Measurements from ENCODE around the gene OR6N2.

OR6N2 gene

DNA sequence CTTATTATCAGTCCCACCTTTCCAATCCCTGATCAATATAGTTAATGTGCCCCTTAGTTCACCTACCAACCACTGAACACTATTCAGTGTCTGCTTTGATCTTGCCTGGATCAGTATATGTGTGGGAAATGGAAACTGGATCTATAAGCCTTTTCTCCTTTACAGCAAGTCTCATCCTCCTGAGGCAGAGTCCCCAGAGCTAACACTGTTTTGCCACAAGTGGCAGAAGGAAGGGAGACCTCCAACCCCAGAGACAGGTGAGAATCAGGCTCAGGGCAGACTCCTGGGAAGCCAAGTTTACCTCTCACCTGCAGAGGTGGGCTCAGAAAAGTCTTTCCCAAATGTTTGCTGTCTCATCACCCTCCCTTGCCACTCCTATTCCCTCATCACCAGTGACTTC is at the start of gene OR6N2:
Gene OR6N2, minus strand, starts transcription at position 101 of the 400 bp plus-strand sequence. CDS start 3,569 bp downstream, outside the sequence.
- Histone ChIP-seq H3K9ac (ENCODE audit: low read length) (no peak within 1 kb of the TSS), H3K36me3 (ENCODE audit: control insufficient read depth, insufficient read depth, low read length) (no peaks in the 10 kb centered on the region), H3K4me1 (ENCODE audit: control insufficient read depth, insufficient read depth, low read length) (no peaks in the 10 kb centered on the region), H3K27me3 (ENCODE audit: control insufficient read depth, insufficient read depth, low read length) (no peaks in the 10 kb centered on the region), H3K27ac (ENCODE audit: low read depth, low read length) (no peak within 1 kb of the TSS), H3K4me3 (ENCODE audit: low read depth, low read length) (no peak within 1 kb of the TSS), H3K9me3 (ENCODE audit: control insufficient read depth, insufficient read depth, low read depth, low read length) (no peaks in the 10 kb centered on the region)

GRCh38 chr1:158830074-158830677 is 49.2 kb upstream of the OR6N2 start:
- Histone ChIP-seq H3K27ac (ENCODE audit: low read depth, low read length) (no peak overlapping the region), H3K4me3 (ENCODE audit: low read depth, low read length) (no peak overlapping the region), H3K9ac (ENCODE audit: low read length) (no peak overlapping the region), H3K27me3 (ENCODE audit: control insufficient read depth, insufficient read depth, low read length) (no peaks in the 10 kb centered on the region), H3K36me3 (ENCODE audit: control insufficient read depth, insufficient read depth, low read length) (no peaks in the 10 kb centered on the region), H3K4me1 (ENCODE audit: control insufficient read depth, insufficient read depth, low read length) (no peaks in the 10 kb centered on the region), H3K9me3 (ENCODE audit: control insufficient read depth, insufficient read depth, low read depth, low read length) (peaks cover 17% of the 10 kb centered on the region)

DNA sequence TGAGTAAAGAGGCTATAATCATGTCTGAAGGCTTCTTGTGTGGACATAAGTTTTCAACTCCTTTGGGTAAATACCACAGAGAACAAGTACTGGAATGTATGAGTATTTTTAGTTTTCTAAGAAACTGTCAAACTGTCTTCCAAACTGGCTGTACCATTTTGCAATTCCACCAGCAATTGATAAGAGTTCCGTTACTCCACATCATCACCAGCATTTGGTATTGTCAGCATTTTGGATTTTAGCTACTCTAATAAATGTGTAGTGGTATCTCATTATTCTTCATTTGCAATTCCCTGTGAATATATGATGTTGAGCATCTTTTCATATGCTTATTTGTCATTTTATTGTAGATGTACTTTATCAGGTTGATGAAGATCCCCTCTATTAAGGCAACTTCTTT is 40.7 kb upstream of the OR6N2 start:
- no peaks in the 10 kb centered on the region for H3K9me3 ChIP-seq (ENCODE audit: control insufficient read depth, insufficient read depth, low read depth, low read length)
- H3K9ac ChIP-seq (ENCODE audit: low read length): no peak overlapping the region
- H3K27me3 ChIP-seq (ENCODE audit: control insufficient read depth, insufficient read depth, low read length): no peaks in the 10 kb centered on the region
- H3K27ac ChIP-seq (ENCODE audit: low read depth, low read length): no peak overlapping the region
- no peaks in the 10 kb centered on the region for H3K4me1 ChIP-seq (ENCODE audit: control insufficient read depth, insufficient read depth, low read length)
- H3K36me3 ChIP-seq (ENCODE audit: control insufficient read depth, insufficient read depth, low read length): no peaks in the 10 kb centered on the region
- no peak overlapping the region for H3K4me3 ChIP-seq (ENCODE audit: low read depth, low read length)

DNA sequence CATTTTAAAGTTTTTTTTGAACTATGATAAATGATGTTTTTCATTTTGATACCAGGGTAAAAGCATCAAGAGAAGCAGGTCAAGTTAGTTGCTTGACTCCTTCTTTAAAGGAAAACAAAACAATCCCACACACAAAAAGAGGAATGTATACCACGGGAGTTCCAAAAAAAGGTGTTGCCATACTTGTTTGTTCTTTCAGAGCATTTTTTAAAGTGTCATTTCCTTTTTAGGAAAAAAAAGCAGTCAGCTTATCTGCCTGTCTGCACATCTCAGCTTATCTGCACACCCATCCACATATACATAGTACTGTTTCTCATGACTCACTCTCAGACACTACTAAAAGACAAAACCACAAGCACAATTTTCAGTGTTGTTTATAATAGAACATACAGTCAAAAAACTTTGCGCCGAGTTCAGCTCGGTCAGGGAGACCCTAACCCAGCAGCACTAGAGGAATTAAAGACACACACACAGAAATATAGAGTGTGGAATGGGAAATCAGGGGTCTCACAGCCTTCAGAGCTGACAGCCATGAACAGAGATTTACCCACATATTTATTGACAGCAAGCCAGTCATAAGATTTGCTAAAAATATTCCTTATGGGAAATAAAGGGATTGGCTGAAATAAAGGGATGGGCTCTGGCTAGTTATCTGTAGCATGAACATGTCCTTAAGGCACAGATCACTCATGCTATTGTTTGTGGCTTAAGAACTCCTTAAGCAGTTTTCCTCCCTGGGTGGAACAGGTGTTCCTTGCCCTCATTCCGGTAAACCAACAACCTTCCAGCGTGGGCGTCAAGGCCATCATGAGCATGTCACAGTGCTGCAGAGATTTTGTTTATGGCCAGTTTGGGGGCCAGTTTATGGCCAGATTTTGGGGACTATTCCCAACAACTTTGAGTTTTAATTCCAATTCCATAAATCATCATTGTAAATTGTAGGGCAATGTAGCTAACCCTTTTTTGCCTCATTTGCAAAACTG is 38.7 kb upstream of the OR6N2 start:
- no peaks in the 10 kb centered on the region for H3K36me3 ChIP-seq (ENCODE audit: control insufficient read depth, insufficient read depth, low read length)
- H3K4me1 ChIP-seq (ENCODE audit: control insufficient read depth, insufficient read depth, low read length): no peaks in the 10 kb centered on the region
- no peak overlapping the region for H3K4me3 ChIP-seq (ENCODE audit: low read depth, low read length)
- H3K9me3 ChIP-seq (ENCODE audit: control insufficient read depth, insufficient read depth, low read depth, low read length): no peaks in the 10 kb centered on the region
- H3K27me3 ChIP-seq (ENCODE audit: control insufficient read depth, insufficient read depth, low read length): no peaks in the 10 kb centered on the region
- H3K9ac ChIP-seq (ENCODE audit: low read length): no peak overlapping the region
- H3K27ac ChIP-seq (ENCODE audit: low read depth, low read length): no peak overlapping the region

- Histone ChIP-seq H3K27me3 (ENCODE audit: control insufficient read depth, insufficient read depth, low read length) (no peaks in the 10 kb centered on the region), H3K9ac (ENCODE audit: low read length) (no peak overlapping the region), H3K27ac (ENCODE audit: low read depth, low read length) (no peak overlapping the region), H3K4me3 (ENCODE audit: low read depth, low read length) (no peak overlapping the region), H3K4me1 (ENCODE audit: control insufficient read depth, insufficient read depth, low read length) (no peaks in the 10 kb centered on the region), H3K9me3 (ENCODE audit: control insufficient read depth, insufficient read depth, low read depth, low read length) (no peaks in the 10 kb centered on the region), H3K36me3 (ENCODE audit: control insufficient read depth, insufficient read depth, low read length) (no peaks in the 10 kb centered on the region)
Observed at GRCh38 chr1:158818975-158819431, 38.0 kb upstream of the OR6N2 start.

- no peaks in the 10 kb centered on the region for H3K9me3 ChIP-seq (ENCODE audit: control insufficient read depth, insufficient read depth, low read depth, low read length)
- H3K27me3 ChIP-seq (ENCODE audit: control insufficient read depth, insufficient read depth, low read length): no peaks in the 10 kb centered on the region
- no peaks in the 10 kb centered on the region for H3K4me1 ChIP-seq (ENCODE audit: control insufficient read depth, insufficient read depth, low read length)
- no peak overlapping the region for H3K4me3 ChIP-seq (ENCODE audit: low read depth, low read length)
- H3K9ac ChIP-seq (ENCODE audit: low read length): no peak overlapping the region
- no peak overlapping the region for H3K27ac ChIP-seq (ENCODE audit: low read depth, low read length)
- H3K36me3 ChIP-seq (ENCODE audit: control insufficient read depth, insufficient read depth, low read length): no peaks in the 10 kb centered on the region
Observed at GRCh38 chr1:158818560-158818959, 37.6 kb upstream of the OR6N2 start.

GRCh38 chr1:158814970-158815369 is 34.0 kb upstream of the OR6N2 start:
- Histone ChIP-seq H3K9ac (ENCODE audit: low read length) (no peak overlapping the region), H3K9me3 (ENCODE audit: control insufficient read depth, insufficient read depth, low read depth, low read length) (no peaks in the 10 kb centered on the region), H3K4me1 (ENCODE audit: control insufficient read depth, insufficient read depth, low read length) (no peaks in the 10 kb centered on the region), H3K4me3 (ENCODE audit: low read depth, low read length) (no peak overlapping the region), H3K27ac (ENCODE audit: low read depth, low read length) (no peak overlapping the region), H3K27me3 (ENCODE audit: control insufficient read depth, insufficient read depth, low read length) (no peaks in the 10 kb centered on the region), H3K36me3 (ENCODE audit: control insufficient read depth, insufficient read depth, low read length) (no peaks in the 10 kb centered on the region)

GRCh38 chr1:158813164-158813563 is 32.2 kb upstream of the OR6N2 start:
- H3K4me1 ChIP-seq (ENCODE audit: control insufficient read depth, insufficient read depth, low read length): no peaks in the 10 kb centered on the region
- H3K27me3 ChIP-seq (ENCODE audit: control insufficient read depth, insufficient read depth, low read length): no peaks in the 10 kb centered on the region
- no peaks in the 10 kb centered on the region for H3K36me3 ChIP-seq (ENCODE audit: control insufficient read depth, insufficient read depth, low read length)
- no peak overlapping the region for H3K27ac ChIP-seq (ENCODE audit: low read depth, low read length)
- H3K4me3 ChIP-seq (ENCODE audit: low read depth, low read length): no peak overlapping the region
- no peaks in the 10 kb centered on the region for H3K9me3 ChIP-seq (ENCODE audit: control insufficient read depth, insufficient read depth, low read depth, low read length)
- H3K9ac ChIP-seq (ENCODE audit: low read length): no peak overlapping the region

DNA sequence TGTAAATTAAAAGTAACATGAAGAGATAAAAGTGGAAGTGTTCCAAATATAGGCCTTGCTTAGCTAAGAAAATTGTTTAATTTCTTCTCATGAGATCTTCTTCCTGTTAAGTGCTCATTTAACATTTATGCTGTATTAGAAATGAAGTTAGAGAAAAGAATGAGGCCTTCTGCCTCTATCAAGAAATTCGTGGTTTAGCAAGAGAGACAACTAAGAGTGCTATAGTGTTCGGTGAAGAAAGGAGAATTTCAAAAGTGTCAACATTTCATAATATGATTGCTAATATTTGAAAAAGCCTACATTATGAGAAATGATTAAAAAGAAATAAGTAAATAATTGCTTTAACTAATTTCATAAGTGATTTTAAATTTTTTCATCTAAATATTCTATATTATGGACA is 31.3 kb upstream of the OR6N2 start:
- Histone ChIP-seq H3K4me3 (ENCODE audit: low read depth, low read length) (no peak overlapping the region), H3K9me3 (ENCODE audit: control insufficient read depth, insufficient read depth, low read depth, low read length) (no peaks in the 10 kb centered on the region), H3K27ac (ENCODE audit: low read depth, low read length) (no peak overlapping the region), H3K36me3 (ENCODE audit: control insufficient read depth, insufficient read depth, low read length) (no peaks in the 10 kb centered on the region), H3K4me1 (ENCODE audit: control insufficient read depth, insufficient read depth, low read length) (no peaks in the 10 kb centered on the region), H3K27me3 (ENCODE audit: control insufficient read depth, insufficient read depth, low read length) (no peaks in the 10 kb centered on the region), H3K9ac (ENCODE audit: low read length) (no peak overlapping the region)

- Histone ChIP-seq H3K36me3 (ENCODE audit: control insufficient read depth, insufficient read depth, low read length) (no peaks in the 10 kb centered on the region), H3K27me3 (ENCODE audit: control insufficient read depth, insufficient read depth, low read length) (no peaks in the 10 kb centered on the region), H3K9me3 (ENCODE audit: control insufficient read depth, insufficient read depth, low read depth, low read length) (no peaks in the 10 kb centered on the region), H3K4me3 (ENCODE audit: low read depth, low read length) (no peak overlapping the region), H3K27ac (ENCODE audit: low read depth, low read length) (no peak overlapping the region), H3K9ac (ENCODE audit: low read length) (no peak overlapping the region), H3K4me1 (ENCODE audit: control insufficient read depth, insufficient read depth, low read length) (no peaks in the 10 kb centered on the region)
Observed at GRCh38 chr1:158810311-158810710, 29.3 kb upstream of the OR6N2 start.

DNA sequence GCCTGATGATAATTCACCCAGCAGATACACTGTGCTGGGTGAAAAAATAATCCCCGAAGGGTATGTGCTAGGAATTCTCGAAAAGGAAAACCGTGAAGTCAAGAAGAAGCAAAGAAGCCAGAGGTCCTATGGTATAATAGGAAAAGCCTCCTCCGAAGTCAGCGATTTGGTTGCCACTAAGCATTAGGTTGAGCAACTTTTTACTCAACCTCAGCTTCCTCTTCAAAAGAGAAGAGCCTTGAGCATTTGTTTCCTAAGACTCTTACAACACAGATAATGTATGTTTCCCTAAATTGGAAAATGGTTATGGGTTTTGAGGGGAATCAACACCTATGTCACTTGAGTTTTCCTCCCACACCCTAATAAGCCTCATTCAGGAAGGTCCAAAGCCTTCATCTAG is 28.9 kb upstream of the OR6N2 start:
- Histone ChIP-seq H3K27me3 (ENCODE audit: control insufficient read depth, insufficient read depth, low read length) (no peaks in the 10 kb centered on the region), H3K36me3 (ENCODE audit: control insufficient read depth, insufficient read depth, low read length) (no peaks in the 10 kb centered on the region), H3K4me3 (ENCODE audit: low read depth, low read length) (no peak overlapping the region), H3K9ac (ENCODE audit: low read length) (no peak overlapping the region), H3K4me1 (ENCODE audit: control insufficient read depth, insufficient read depth, low read length) (no peaks in the 10 kb centered on the region), H3K9me3 (ENCODE audit: control insufficient read depth, insufficient read depth, low read depth, low read length) (no peaks in the 10 kb centered on the region), H3K27ac (ENCODE audit: low read depth, low read length) (no peak overlapping the region)
